ENCODE data around the gene BTBD19.
"Not testable (repeated sequence)": the region's sequence is repeated elsewhere in the genome, so short reads cannot be mapped to it uniquely, and the experiment has no call there.

BTBD19 gene

GRCh38 chr1:44829506-44830384, 21.4 kb downstream of the BTBD19 start:
- DNase-seq: no peak

DNA sequence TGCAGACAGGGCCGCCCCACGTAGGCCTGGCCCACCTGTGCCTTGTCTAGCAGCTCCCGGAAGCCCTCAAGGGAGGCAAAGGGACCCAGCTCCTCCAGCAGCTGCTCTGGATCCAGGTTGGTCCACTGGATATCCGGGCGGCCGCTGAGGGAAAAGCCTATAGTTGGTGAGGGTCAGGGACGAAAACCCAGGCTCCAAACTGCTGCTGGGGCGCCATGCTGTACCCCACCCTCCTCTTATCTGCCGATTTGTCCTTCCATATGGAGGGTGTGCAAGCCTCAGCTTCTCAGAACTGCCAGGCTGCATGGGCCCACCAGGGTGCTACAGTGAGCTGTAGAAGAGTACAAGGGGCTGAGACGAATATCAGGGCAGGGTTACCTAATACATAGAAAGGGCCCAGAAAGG, 22.6 kb downstream of the BTBD19 start:
- no peak for DNase-seq

DNA sequence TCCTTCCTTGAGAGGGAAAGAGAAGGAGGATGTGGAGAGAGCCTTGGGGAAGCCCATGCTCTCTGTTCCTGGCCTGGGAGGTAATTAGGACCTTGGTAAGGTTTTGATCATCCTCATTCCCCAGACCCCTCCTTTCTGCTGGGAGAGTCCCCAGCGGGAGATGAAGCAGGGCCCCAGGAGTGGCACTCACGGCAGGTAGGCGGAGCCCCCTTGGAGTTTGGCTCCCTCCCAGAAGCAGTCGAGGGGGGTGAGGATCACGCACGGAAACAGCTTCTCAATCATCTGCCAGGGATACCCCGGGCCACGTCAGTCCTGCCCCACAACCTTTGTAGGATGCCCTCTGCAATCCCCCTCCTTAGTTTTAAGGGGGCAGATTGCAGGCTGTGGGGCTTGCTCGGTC, 23.2 kb downstream of the BTBD19 start:
- no peak for DNase-seq

GRCh38 chr1:44832056-44832705, 23.9 kb downstream of the BTBD19 start:
- DNase-seq: no peak

GRCh38 chr1:44834328-44834727, 26.0 kb downstream of the BTBD19 start:
- DNase-seq: no peak

DNA sequence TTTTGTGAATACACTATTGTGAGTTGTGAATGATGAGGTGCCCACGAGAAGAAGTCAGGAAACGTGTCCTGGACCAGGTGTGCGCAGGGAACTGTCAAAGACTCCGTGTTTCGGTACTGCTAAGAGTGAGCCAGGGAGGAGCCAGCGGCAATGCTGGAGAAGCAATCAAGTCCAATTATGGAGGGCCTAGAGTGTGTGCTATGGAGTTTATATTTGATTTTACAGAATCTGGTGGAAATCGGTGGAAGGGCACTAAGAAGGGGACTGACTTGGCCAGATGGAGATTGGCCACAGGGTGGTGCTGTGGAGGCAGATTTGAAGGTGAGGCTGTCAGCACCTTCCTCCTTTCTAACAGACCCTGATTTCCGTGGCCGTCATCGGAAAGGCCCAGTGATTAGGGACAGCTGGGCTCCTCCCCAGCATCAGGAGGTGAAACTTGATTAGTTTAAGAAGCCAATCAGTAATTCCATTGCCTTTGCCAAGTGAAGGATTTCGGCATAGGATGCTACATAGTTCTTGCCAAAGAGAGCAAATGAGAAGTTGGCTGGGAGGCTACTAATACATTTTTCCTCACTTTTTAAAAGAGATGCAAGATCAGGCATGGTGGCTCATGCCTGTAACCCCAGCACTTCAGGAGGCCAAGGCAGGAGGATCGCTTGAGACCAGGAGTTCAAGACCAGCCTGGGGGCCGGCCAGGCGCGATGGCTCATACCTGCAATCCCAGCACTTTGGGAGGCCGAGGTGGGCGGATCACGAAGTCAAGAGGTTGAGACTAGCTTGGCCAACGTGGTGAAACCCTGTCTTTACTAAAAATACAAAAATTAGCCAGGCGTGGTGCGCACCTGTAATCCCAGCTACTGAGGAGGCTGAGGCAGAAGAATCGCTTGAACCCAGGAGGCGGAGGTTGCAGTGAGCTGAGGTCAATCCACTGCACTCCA, 27.7 kb downstream of the BTBD19 start:
- DNase-seq: peak; percentile 50 to 74

- DNase-seq: not testable (repeated sequence)
These were observed 30.0 kb downstream of the BTBD19 start for GRCh38 chr1:44838294-44838693.

DNA sequence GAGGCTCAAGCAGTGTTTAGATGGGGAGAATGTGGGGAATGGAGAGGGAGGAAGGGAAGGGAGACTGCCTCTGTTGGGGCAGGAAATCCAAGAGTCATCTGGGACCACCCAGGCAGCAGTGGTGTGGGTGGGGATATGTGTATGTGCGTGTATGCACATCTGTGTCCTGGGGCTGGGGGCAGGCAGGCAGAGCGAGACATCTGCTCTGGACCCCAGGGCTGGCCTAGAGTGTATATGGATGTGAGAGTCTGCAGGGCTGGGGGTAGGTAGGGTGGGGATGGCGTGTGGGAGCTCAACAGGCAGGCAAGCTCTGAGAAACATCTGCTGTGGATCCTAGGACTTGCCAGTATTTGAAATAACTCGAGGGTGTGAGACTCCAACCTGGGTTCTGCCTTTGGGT, 31.3 kb downstream of the BTBD19 start:
- DNase-seq: no peak

DNA sequence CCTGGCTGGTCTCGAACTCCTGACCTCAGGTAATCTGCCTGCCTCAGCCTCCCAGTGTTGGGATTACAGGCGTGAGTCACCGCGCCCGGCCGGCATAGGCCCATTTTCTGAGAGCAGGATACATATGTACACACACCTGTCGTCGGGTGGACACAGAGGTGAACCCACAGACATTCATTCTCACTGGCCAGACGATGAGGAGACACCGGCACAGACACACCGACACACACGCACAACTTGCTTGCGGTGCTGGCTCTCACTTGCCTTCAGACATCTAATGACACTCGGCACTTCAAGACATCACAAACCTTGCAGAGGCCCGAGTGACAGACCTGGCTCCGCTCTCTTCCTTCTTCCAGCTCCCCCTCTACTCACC, 34.2 kb downstream of the BTBD19 start:
- no peak for DNase-seq

DNA sequence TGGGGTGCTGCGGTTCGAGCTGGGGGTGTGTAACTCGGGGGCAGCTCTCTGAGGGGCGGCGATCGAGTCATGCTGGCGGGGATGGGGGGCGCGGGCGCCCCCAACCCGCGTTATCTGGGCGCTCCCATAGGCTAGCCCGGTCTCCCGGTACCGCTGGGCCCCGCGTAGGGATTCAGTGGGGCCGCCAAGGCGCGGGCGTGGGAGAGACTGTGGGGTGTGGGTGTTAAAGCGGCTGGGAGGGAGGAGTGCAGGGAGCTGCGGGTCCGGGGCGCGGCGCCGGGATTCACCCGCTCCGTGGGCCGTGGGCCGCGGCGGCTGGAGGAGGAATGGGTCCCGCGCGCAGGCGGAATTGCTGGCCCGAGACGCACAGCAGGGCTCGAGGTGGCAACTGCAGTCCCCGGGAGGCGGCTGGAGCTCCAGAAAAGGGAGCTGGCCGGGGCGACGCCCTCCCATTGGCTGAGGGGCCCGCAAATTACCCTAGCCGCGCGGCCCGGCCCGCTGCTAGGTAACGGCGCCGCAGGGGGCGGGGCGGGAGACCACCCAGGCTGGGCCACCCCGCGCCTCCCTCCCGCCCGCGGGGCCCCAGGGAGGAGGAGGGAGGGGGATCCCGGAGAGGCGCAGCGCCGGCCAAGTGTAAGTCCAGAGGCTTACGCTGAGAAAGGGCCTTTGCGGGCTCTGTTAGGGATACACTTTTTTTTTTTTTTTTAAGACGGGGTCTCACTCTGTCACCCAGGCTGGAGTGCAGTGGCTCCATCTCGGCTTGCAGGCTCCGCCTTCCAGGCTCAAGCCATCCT, 34.7 kb downstream of the BTBD19 start, which contains the start of gene PTCH2:
TSS of gene PTCH2 (minus strand) at position 392 of the 794 bp plus-strand sequence. CDS start at position 71, 321 bp downstream.
- DNase-seq: peak; percentile 48 to 76

GRCh38 chr1:44846985-44847384, 38.7 kb downstream of the BTBD19 start:
- DNase-seq: no peak

GRCh38 chr1:44847845-44848244, 39.5 kb downstream of the BTBD19 start:
- no peak for DNase-seq

GRCh38 chr1:44848456-44849181, 40.3 kb downstream of the BTBD19 start:
- no peak for DNase-seq

DNA sequence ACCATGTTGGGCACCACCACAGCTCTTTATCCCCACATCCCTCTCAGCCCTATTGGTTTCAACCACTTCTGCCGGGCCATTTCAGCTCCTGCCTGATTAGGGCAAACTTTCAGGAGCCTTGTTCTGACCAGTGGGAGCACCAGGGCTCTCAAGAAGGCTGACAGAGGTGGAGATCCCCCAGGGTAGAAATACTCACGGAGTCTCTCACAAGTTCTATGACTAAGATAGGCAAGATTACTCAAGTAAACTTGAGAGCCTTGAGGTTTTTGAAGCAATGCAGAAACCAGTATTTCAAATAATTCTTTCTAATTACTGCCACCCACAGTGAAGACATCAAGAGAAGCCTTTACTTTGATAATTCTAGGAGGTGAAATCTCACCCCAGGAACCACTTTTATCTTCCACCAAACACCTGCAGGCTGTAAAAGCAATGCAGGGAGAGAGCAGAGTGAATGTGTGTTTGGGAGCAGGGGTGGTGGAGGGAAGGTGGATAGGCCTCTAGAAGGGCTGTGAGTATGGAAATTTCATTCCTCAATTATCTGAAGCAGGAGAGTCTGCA, 41.3 kb downstream of the BTBD19 start:
- DNase-seq: no peak

DNA sequence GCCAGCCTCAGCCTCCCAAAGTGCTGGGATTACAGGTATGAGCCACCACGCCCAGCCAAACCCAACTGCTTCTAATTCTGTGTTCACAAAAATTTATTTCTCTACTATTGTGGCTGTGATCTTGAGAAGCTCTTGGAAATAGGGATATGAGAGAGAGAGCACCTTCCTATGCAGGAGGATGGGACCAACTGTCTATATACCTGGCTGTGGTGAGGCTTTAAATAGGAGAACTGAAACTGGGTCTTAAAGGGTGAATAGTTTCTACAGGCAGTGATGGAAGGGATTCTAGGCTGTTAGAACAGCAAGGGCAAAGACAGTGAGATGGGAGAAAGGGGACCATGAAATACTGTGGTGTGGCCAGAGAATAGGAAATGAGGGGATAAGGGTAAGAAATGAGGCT, 43.0 kb downstream of the BTBD19 start:
- no peak for DNase-seq

GRCh38 chr1:44853201-44853600, 44.9 kb downstream of the BTBD19 start:
- no peak for DNase-seq

DNA sequence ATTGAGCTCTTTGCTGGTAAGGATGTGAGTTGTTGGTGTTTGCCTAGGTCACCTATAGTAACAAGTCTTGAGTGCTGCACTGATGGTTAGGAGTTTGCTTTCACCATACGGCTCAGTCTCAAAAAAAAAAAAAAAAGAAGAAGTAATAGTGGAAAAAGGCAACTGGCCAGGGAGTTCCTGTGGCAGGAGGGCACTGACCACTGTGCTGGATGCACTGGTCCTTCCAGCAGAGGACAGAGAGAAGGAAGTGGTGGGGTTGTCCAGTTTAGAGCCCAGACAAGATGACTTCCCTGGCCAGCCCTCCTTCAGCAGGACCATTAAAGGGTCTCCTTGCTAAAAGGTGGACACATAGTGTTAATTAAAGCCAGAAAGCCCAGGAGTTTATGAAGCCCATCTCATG, 46.6 kb downstream of the BTBD19 start:
- DNase-seq: no peak

DNA sequence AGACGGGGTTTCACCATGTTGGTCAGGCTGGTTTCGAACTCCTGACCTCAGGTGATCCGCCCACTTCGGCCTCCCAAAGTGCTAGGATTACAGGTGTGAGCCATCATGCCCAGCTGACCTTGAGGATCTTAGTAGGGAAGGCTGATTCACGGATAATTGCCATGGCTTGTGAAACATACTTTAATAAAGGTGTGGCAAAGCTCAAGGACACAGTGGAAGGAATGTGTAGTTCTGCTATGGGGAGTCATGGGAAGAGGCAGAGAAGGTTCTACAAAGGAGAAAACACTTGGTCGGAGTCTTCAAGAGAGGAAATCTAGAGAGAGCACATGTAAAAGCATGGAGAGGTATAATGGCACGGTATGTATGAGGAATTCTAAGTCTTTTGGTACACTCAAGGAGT, 47.4 kb downstream of the BTBD19 start:
- DNase-seq: no peak

GRCh38 chr1:44857446-44857845, 49.1 kb downstream of the BTBD19 start:
- DNase-seq: no peak

GRCh38 chr1:44860331-44860730, 52.0 kb downstream of the BTBD19 start:
- no peak for DNase-seq

DNA sequence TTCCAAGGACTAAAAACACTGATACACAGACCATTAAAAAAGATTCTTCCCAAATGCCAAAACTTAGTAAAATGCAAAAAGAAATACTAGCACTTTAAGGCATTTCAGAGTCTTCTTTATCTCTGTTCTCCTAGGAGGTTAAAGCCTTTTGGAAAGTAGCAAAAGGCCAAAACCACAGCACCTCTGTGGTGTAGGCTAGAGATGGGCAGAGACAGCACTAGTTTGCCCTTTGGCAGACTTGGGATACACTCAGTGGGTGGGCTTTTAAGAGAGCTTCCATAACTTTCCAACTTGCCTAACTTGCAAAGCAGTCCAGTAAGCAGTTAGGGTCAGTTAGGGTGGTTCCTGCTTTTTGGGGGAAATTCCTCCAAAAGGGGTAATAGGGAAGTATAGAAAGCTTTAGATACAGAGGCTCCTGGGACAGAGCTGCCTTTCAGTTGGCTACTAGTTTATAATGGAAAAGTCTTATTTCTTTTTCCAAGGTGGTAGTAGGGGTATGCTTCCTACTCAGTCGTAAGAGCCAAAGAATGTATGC, 52.6 kb downstream of the BTBD19 start:
- DNase-seq: no peak
